CD4-positive, alpha-beta T cell (primary cell): ENCODE results near the gene YKT6. TPM values are rescaled to one million over a fixed set of nuclear protein-coding genes. Genes with fewer than 3 reads are reported as not detected.

Source experiments
- ATAC-seq: fragments of 200-7000 bp; cut with Tn5 transposase; one replicate; pipeline ENCODE4 v1.10.0; 2022; ENCODE audit warnings: mild to moderate bottlenecking; ENCODE audit not compliant: poor library complexity
- CTCF ChIA-PET: fragments of 350-600 bp; sonication (Branson Sonifier 250); formaldehyde crosslinking; loops from one replicate; lab custom pipeline; 2021; ENCODE audit warnings: antibody characterized with exemption, inconsistent platforms; lab: Charles Lee
- POLR2A ChIA-PET: fragments of 350-600 bp; sonication (Branson Sonifier 250); formaldehyde crosslinking; loops from one replicate; lab custom pipeline; 2021; ENCODE audit warnings: antibody characterized with exemption, inconsistent platforms; lab: Charles Lee
- DNase-seq, 14 experiments: peaks; one replicate each; pipeline ENCODE4 v3.0.0-alpha.2; 2013 to 2020; ENCODE audit warnings: mixed read lengths in 2 of 14
- H3K27ac ChIP-seq, 2 donors: one replicate each; pipeline versions ENCODE4 v1.5.1 to v1.7.0; 2013; ENCODE audit warnings: low read length in 2 of 2, low read depth in 1 of 2, mild to moderate bottlenecking in 1 of 2
- H3K27me3 ChIP-seq, 2 experiments: 1 replicate in 1 of 2; 2 replicates in 1 of 2; pipeline versions ENCODE4 v1.6.1 to v1.7.0; 2013; ENCODE audit warnings: low read length in 2 of 2, control low read depth in 1 of 2, mild to moderate bottlenecking in 1 of 2, moderate library complexity in 1 of 2; ENCODE audit not compliant: insufficient read depth in 2 of 2, control insufficient read depth in 1 of 2
- H3K36me3 ChIP-seq: one replicate; pipeline ENCODE4 v1.6.1; 2013; ENCODE audit warnings: low read length, control low read depth; ENCODE audit not compliant: insufficient read depth
- H3K4me1 ChIP-seq: one replicate; pipeline ENCODE4 v1.6.1; 2013; ENCODE audit warnings: low read length, control low read depth; ENCODE audit not compliant: insufficient read depth
- H3K4me3 ChIP-seq: one replicate; pipeline ENCODE4 v1.5.1; 2013; ENCODE audit warnings: mild to moderate bottlenecking, low read length, moderate library complexity
- H3K9me3 ChIP-seq, 2 experiments: 1 replicate in 1 of 2; 2 replicates in 1 of 2; pipeline versions ENCODE4 v1.6.1 to v1.7.0; 2013; ENCODE audit warnings: low read length in 2 of 2, mild to moderate bottlenecking in 2 of 2, control low read depth in 1 of 2, moderate library complexity in 1 of 2; ENCODE audit not compliant: control insufficient read depth in 1 of 2, insufficient read depth in 1 of 2
- H3K27ac Mint-ChIP-seq: one replicate; pipeline ENCODE4 v1.8.0; 2020; ENCODE audit warnings: mixed read lengths
- H3K27me3 Mint-ChIP-seq: one replicate; pipeline ENCODE4 v1.8.0; 2021; ENCODE audit warnings: mixed read lengths
- H3K36me3 Mint-ChIP-seq: one replicate; pipeline ENCODE4 v1.8.0; 2021; ENCODE audit warnings: low read depth, mixed read lengths
- H3K4me1 Mint-ChIP-seq: one replicate; pipeline ENCODE4 v1.8.0; 2021; ENCODE audit warnings: low read depth, mixed read lengths
- H3K4me3 Mint-ChIP-seq: one replicate; pipeline ENCODE4 v1.8.0; 2020; ENCODE audit warnings: mild to moderate bottlenecking, mixed read lengths
- H3K9me3 Mint-ChIP-seq: one replicate; pipeline ENCODE4 v1.8.0; 2020; ENCODE audit warnings: mixed read lengths
- CTCF ChIP-seq: fragments of 200-600 bp; IDR thresholded peaks from one replicate; pipeline ENCODE4 v1.8.0; 2022; ENCODE audit warnings: antibody characterized with exemption, mild to moderate bottlenecking
- intact Hi-C, 2 experiments: fragments of 100-400 bp; cut with DNase I in 1 of 2; cut with micrococcal nuclease in 1 of 2; formaldehyde crosslinking; loops; one replicate each; pipeline versions ENCODE4 v1.15.1 to v1.9.0; 2023 to 2025; cut with DNase I, micrococcal nuclease
- total RNA-seq, 174 experiments: library from RNA in 2 of 174; stranded (reverse) in 2 of 174; gene quantifications; one replicate each; pipeline ENCODE4 v1.2.3 and lab custom pipeline; 2021 to 2026

Gene YKT6
- total RNA-seq, 2 experiments from 2014 or later, result 85.0 to 86.4 TPM

- Histone ChIP-seq H3K4me1 (no peaks in the 10 kb centered on the region), H3K4me3 (no peak overlapping the region), H3K36me3 (no peaks in the 10 kb centered on the region), H3K27me3 (peaks cover 6 to 7% of the 10 kb centered on the region in 2 experiments), H3K9me3 (peaks cover 0 to 2% of the 10 kb centered on the region in 2 experiments), H3K27ac (no peak overlapping the region)
- H3K36me3 Mint-ChIP-seq, result no peaks in the 10 kb centered on the region
- TF ChIP-seq CTCF, result no peak
- POLR2A ChIA-PET, result no interaction called here
- DNase-seq, result no peak
- H3K27me3 Mint-ChIP-seq, result peaks cover 30% of the 10 kb centered on the region
- H3K27ac Mint-ChIP-seq, result no peak overlapping the region
- peaks cover 2% of the 10 kb centered on the region for H3K9me3 Mint-ChIP-seq
- no peak overlapping the region for H3K4me3 Mint-ChIP-seq
- intact Hi-C loops, result no loop called here
- no peaks in the 10 kb centered on the region for H3K4me1 Mint-ChIP-seq
- ATAC-seq, result no peak
- CTCF ChIA-PET, result no interaction called here
Measured at GRCh38 chr7:44177570-44178131, 23.1 kb upstream of the YKT6 start.

- Mint-ChIP-seq H3K9me3 (peaks cover 2% of the 10 kb centered on the region), H3K27me3 (peaks cover 18% of the 10 kb centered on the region), H3K27ac (no peak overlapping the region), H3K4me1 (no peaks in the 10 kb centered on the region), H3K36me3 (no peaks in the 10 kb centered on the region), H3K4me3 (no peak overlapping the region)
- intact Hi-C loops, result no loop called here
- ChIA-PET POLR2A (no interaction called here), CTCF (no interaction called here)
- Histone ChIP-seq H3K27ac (no peak overlapping the region), H3K4me3 (no peak overlapping the region), H3K36me3 (no peaks in the 10 kb centered on the region), H3K27me3 (peaks cover 5 to 6% of the 10 kb centered on the region in 2 experiments), H3K4me1 (no peaks in the 10 kb centered on the region), H3K9me3 (peaks cover 0 to 4% of the 10 kb centered on the region in 2 experiments)
- DNase-seq (no peak), ATAC-seq (no peak)
- no peak for TF ChIP-seq CTCF
Measured at GRCh38 chr7:44180631-44181030, 20.1 kb upstream of the YKT6 start.

GRCh38 chr7:44182827-44183226 is 18.0 kb upstream of the YKT6 start:
- ChIA-PET CTCF (no interaction called here), POLR2A (interaction anchor here (0.6 kb wide), 1 partner anchor 875 kb away, joined by 3 read pairs; no protein-coding TSS in a partner anchor)
- H3K27me3 ChIP-seq, result peaks cover 0 to 5% of the 10 kb centered on the region in 2 experiments
- H3K27ac ChIP-seq, result no peak overlapping the region
- intact Hi-C loops, result no loop called here
- Mint-ChIP-seq H3K4me3 (no peak overlapping the region), H3K27ac (no peak overlapping the region), H3K36me3 (no peaks in the 10 kb centered on the region), H3K27me3 (peaks cover 5% of the 10 kb centered on the region), H3K4me1 (no peaks in the 10 kb centered on the region), H3K9me3 (peaks cover 2% of the 10 kb centered on the region)
- no peak for TF ChIP-seq CTCF
- DNase-seq (no peak), ATAC-seq (no peak)
- no peaks in the 10 kb centered on the region for H3K4me1 ChIP-seq
- peaks cover 0 to 4% of the 10 kb centered on the region in 2 experiments for H3K9me3 ChIP-seq
- no peak overlapping the region for H3K4me3 ChIP-seq
- H3K36me3 ChIP-seq, result no peaks in the 10 kb centered on the region
